Endothelial cell (in vitro differentiated cells): Measurements from ENCODE around the gene CADM1. TPM values are rescaled to one million over a fixed set of nuclear protein-coding genes. Genes with fewer than 3 reads are reported as not detected.

Experiments used
- DNase-seq: peaks from one replicate; pipeline ENCODE4 v3.0.0; 2021; ENCODE audit warnings: low spot score
- H3K27ac Mint-ChIP-seq: one replicate; pipeline ENCODE4 v1.8.0; 2021; ENCODE audit warnings: mixed read lengths, inconsistent platforms; ENCODE audit not compliant: unreplicated experiment
- H3K27me3 Mint-ChIP-seq: one replicate; pipeline ENCODE4 v1.8.0; 2021; ENCODE audit warnings: mild to moderate bottlenecking, moderate library complexity, mixed read lengths, inconsistent platforms; ENCODE audit not compliant: unreplicated experiment
- H3K36me3 Mint-ChIP-seq: one replicate; pipeline ENCODE4 v1.8.0; 2021; ENCODE audit warnings: mild to moderate bottlenecking, low read depth, mixed read lengths, inconsistent platforms; ENCODE audit not compliant: unreplicated experiment
- H3K4me1 Mint-ChIP-seq: one replicate; pipeline ENCODE4 v1.8.0; 2021; ENCODE audit warnings: mild to moderate bottlenecking, mixed read lengths, inconsistent platforms; ENCODE audit not compliant: unreplicated experiment
- H3K4me3 Mint-ChIP-seq: one replicate; pipeline ENCODE4 v1.8.0; 2021; ENCODE audit warnings: mild to moderate bottlenecking, mixed read lengths, inconsistent platforms; ENCODE audit not compliant: unreplicated experiment
- H3K9me3 Mint-ChIP-seq: one replicate; pipeline ENCODE4 v1.8.0; 2021; ENCODE audit warnings: mixed read lengths, inconsistent platforms; ENCODE audit not compliant: unreplicated experiment
- total RNA-seq: library from RNA; stranded (reverse); fragmentation: NEBNext Ultra II Directional; extraction: Animal tissue kit (Norgen Biotek cat#: 25700); gene quantifications from one replicate; pipeline ENCODE4 v1.2.1, GENCODE V29; 2021; ENCODE audit not compliant: unreplicated experiment
- TF ChIP-seq, protein P1 (sequence below): fragments of 200-600 bp; sonication (generic); IDR thresholded peaks from one replicate; pipeline ENCODE4 v1.5.0; 2021; ENCODE audit warnings: antibody characterized with exemption; ENCODE audit not compliant: unreplicated experiment

CADM1 gene
- total RNA-seq, 1 donor from 2014 or later: 65.5 TPM

DNA sequence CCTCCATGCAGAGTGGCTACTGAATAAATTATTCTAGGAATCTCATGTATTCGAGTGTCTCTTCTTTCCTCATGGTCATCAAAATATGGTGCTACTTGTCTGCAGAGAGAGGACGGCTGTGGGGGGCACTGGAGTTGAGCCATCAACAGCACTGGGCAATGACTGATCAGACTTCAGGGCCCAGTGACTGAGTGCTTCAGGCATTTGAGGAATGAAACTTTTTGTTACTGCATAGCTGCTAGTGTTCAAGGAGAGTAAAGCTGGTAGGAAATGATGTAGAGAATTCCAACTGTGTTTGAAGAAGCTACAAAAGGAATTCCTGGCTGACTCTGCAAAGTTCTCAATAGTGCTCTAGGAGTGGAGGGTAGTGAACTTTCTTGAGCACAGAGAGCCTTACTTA is 277.7 kb downstream of the CADM1 start:
- Mint-ChIP-seq H3K9me3 (no peaks in the 10 kb centered on the region), H3K27ac (peak overlapping the region; percentile 7), H3K4me3 (no peak overlapping the region), H3K36me3 (no peaks in the 10 kb centered on the region), H3K27me3 (no peaks in the 10 kb centered on the region), H3K4me1 (peaks cover 11% of the 10 kb centered on the region)
- peak; percentile 3 for DNase-seq
- TF ChIP-seq, protein P1, sequence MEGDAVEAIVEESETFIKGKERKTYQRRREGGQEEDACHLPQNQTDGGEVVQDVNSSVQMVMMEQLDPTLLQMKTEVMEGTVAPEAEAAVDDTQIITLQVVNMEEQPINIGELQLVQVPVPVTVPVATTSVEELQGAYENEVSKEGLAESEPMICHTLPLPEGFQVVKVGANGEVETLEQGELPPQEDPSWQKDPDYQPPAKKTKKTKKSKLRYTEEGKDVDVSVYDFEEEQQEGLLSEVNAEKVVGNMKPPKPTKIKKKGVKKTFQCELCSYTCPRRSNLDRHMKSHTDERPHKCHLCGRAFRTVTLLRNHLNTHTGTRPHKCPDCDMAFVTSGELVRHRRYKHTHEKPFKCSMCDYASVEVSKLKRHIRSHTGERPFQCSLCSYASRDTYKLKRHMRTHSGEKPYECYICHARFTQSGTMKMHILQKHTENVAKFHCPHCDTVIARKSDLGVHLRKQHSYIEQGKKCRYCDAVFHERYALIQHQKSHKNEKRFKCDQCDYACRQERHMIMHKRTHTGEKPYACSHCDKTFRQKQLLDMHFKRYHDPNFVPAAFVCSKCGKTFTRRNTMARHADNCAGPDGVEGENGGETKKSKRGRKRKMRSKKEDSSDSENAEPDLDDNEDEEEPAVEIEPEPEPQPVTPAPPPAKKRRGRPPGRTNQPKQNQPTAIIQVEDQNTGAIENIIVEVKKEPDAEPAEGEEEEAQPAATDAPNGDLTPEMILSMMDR: no peak

DNA sequence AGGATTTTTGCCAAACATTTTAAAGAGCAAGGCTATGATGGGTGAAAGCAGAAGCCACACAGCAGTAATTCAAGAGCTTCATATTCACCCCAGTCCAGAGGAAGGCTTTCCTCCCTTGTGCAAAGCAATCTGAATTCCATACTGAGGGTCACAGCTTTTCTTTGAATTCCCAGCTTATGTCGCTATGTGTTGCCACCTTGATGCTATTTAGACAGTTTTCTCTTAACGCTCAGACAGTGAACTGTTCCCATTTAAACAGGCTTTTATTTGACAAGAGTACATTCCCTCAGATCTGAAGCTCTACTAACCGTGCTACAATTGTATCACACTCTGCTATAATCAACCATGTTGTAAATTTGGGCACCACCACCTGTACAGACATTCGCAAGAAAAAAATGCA is 279.7 kb downstream of the CADM1 start:
- H3K9me3 Mint-ChIP-seq: no peaks in the 10 kb centered on the region
- no peak for DNase-seq
- H3K4me3 Mint-ChIP-seq: no peak overlapping the region
- no peaks in the 10 kb centered on the region for H3K27me3 Mint-ChIP-seq
- H3K4me1 Mint-ChIP-seq: peaks cover 6% of the 10 kb centered on the region
- TF ChIP-seq, protein P1: no peak
- H3K27ac Mint-ChIP-seq: no peak overlapping the region
- no peaks in the 10 kb centered on the region for H3K36me3 Mint-ChIP-seq

DNA sequence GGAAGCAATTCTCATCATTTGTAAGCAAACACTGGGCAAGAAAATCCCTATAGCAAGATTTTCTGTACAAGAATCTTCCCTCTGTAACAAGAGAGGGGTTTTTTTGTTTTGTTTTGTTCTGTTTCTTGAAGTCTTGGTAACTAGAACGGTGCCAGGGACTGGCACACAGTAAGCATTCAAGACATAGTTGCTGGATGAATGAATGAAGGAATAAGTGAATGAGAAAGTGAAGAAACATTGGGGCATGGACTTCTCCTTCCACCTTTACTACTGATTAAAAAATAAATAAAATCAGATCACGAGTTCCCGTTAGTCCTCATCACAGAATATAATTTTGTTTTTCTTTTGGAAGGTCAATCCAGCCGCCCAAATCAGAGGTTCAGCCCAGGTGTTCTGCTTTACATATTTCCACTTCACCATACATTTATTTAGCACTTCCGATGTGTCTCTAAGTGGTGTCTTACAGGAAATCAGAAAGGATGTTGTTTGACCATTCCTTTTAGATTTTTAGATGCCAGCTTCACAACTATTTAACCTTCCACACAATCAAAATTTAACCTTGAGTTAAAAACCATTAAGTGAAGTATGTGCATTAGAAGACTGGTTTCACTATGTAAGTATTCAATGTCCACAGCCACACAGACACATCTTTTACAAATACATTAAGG is 281.2 kb downstream of the CADM1 start:
- Mint-ChIP-seq H3K4me1 (peaks cover 6% of the 10 kb centered on the region), H3K4me3 (no peak overlapping the region), H3K9me3 (no peaks in the 10 kb centered on the region)

DNA sequence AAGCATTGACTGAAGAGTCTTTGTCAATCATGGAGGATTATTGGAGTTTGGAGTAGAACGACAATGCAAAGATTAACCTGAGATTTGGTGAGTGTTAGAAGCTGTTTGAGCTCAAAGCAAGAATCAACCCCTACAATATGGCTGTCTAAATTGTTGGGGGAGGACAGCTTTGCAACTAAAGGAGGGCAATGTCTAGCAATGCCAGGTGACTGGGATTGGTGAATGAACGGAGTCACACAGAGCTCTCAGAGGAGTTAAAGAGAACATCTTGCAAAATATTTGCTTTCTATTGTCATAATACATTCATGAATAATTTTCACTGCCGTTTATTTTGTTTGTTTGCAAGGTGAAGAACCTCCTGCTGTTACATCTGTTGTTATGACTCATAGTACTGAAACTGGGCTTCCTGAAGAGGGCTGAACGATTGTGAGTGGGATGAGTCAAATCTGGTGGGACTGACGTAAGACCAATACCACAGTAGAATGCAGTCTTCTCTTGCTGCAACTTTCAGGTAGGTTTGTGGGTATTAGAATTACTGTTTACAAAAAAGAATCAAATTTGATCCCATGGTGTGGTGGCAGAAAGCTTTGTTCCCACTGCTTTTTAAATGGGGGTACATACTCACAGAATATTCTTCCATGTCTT is 281.9 kb downstream of the CADM1 start:
- no peaks in the 10 kb centered on the region for H3K36me3 Mint-ChIP-seq
- H3K4me1 Mint-ChIP-seq: peaks cover 6% of the 10 kb centered on the region
- H3K4me3 Mint-ChIP-seq: no peak overlapping the region
- H3K27me3 Mint-ChIP-seq: no peaks in the 10 kb centered on the region
- DNase-seq: no peak
- H3K9me3 Mint-ChIP-seq: no peaks in the 10 kb centered on the region
- TF ChIP-seq, protein P1: no peak
- H3K27ac Mint-ChIP-seq: no peak overlapping the region

More for the DNA sequence above, 281.2 kb downstream of the CADM1 start:
- Mint-ChIP-seq H3K27ac (no peak overlapping the region), H3K36me3 (no peaks in the 10 kb centered on the region), H3K27me3 (no peaks in the 10 kb centered on the region)
- DNase-seq: no peak
- TF ChIP-seq, protein P1: no peak

DNA sequence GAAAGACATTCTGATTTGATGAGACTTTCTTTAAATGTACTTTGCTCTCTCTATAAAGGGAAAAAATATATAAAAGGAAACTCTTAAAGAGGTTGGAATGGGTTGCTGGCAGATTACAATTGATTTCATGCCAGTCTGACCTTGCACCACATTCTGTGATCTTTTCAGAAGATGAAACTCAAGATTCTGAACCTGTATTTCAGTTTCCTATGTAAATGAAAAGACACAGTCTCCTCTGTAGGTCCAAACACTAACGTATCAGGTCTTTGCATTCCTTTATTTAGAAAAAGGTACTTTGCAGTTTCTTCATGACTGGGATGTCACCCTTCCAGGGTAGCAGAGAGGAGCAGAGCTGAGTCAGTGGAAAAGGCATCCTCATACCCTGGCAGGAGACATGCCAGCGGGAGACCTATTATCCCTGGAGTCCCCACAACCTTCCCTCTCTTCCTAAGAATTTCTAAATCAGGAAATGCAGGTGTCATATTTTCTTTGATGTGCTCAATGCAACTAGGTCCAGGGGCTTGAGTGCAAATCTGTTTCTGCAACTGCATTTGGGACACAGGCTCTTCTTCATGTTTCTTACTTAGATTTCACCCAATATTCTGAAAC is 282.6 kb downstream of the CADM1 start:
- Mint-ChIP-seq H3K4me3 (no peak overlapping the region), H3K4me1 (peaks cover 4% of the 10 kb centered on the region), H3K27me3 (no peaks in the 10 kb centered on the region), H3K36me3 (no peaks in the 10 kb centered on the region), H3K9me3 (no peaks in the 10 kb centered on the region), H3K27ac (no peak overlapping the region)
- no peak for DNase-seq
- TF ChIP-seq, protein P1: no peak
